Tibial nerve (tissue), 4 donors: Measurements from ENCODE around the gene BPIFB1. TPM values are rescaled to one million over a fixed set of nuclear protein-coding genes. Genes with fewer than 3 reads are reported as not detected.

Source experiments
- DNase-seq, 2 donors: peaks; one replicate each; pipeline ENCODE4 v3.0.0-alpha.2; 2019; ENCODE audit warnings: low spot score in 2 of 2
- H3K27ac ChIP-seq, 4 donors: fragments of 200-600 bp; sonication (generic) in 3 of 4; one replicate each; pipeline ENCODE4 v1.5.1; 2017 to 2019; ENCODE audit warnings: mild to moderate bottlenecking in 1 of 4
- H3K27me3 ChIP-seq, 2 donors: fragments of 200-600 bp; sonication (generic) in 1 of 2; one replicate each; pipeline versions ENCODE4 v1.5.1 to v1.6.0; 2017 to 2019
- H3K36me3 ChIP-seq, 3 donors: fragments of 200-600 bp; sonication (generic); one replicate each; pipeline ENCODE4 v1.5.1; 2018 to 2019
- H3K4me1 ChIP-seq, 4 donors: fragments of 200-600 bp; sonication (generic) in 3 of 4; one replicate each; pipeline ENCODE4 v1.5.1; 2017 to 2019
- H3K4me3 ChIP-seq, 4 donors: fragments of 200-600 bp; sonication (generic) in 3 of 4; one replicate each; pipeline ENCODE4 v1.5.1; 2017 to 2019; ENCODE audit warnings: mild to moderate bottlenecking in 1 of 4, moderate library complexity in 1 of 4
- H3K9me3 ChIP-seq, 4 donors: fragments of 200-600 bp; sonication (generic) in 3 of 4; one replicate each; pipeline ENCODE4 v1.5.1; 2017 to 2019
- EP300 ChIP-seq, 2 donors: sonication (generic); formaldehyde crosslinking; IDR thresholded peaks; one replicate each; pipeline ENCODE4 v1.6.1; 2017; ENCODE audit warnings: antibody characterized with exemption in 2 of 2, mild to moderate bottlenecking in 1 of 2
- POLR2A ChIP-seq, 2 donors: fragments of 450-650 bp; IDR thresholded peaks; one replicate each; pipeline ENCODE4 v1.6.1; 2017; ENCODE audit warnings: antibody characterized with exemption in 2 of 2, mild to moderate bottlenecking in 2 of 2, moderate library complexity in 2 of 2
- WGBS, 2 donors: methylation state at CpG; one replicate each; pipeline ENCODE4 v1.1.5; 2018; 5-methylcytosine and 5-hydroxymethylcytosine counted together
- total RNA-seq, 4 donors: library from RNA; depleted of rRNA; stranded (reverse); fragments of >200 nt; gene quantifications; one replicate each; pipeline ENCODE4 v1.1.0, GENCODE V29; 2016
- TF ChIP-seq, protein P1 (sequence below), 5 experiments: fragments of 200-600 bp in 3 of 5; fragments of 450-650 bp in 2 of 5; sonication (generic) in 3 of 5; IDR thresholded peaks; one replicate each; pipeline ENCODE4 v1.5.1; 2016 to 2019; ENCODE audit warnings: antibody characterized with exemption in 5 of 5, mild to moderate bottlenecking in 3 of 5, moderate library complexity in 2 of 5

The BPIFB1 gene
- total RNA-seq, 4 donors from 2014 or later: not detected

DNA sequence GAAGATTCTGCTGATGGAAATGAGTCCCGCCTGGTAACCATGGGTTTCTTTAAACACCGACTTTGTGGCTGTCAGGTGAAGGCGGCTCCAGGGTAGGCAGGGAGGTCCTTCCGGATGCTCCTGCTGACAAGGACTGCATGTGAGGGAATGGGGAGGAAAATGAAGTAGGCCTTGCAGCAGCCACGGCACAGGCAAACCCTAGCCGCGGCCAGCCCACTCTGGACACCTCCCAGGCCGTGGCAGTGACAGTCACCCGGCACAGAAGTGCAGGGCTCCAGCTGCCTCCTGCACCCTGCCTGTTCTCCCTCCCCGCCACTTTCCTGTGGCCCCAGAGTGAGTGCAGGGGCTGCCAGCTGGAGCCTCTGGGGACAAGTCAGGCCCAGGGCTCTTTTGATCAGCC, 21.0 kb downstream of the BPIFB1 start:
- 76 to 78% methylated on average over 10 of the region's 10 CpGs for WGBS, 2 donors
- H3K36me3 ChIP-seq: no peaks in the 10 kb centered on the region
- H3K27ac ChIP-seq: no peak overlapping the region
- DNase-seq: no peak
- no peak overlapping the region for H3K4me3 ChIP-seq
- H3K9me3 ChIP-seq: no peaks in the 10 kb centered on the region
- peaks cover 0 to 5% (median under 1%) of the 10 kb centered on the region in 4 donors for H3K4me1 ChIP-seq
- no peaks in the 10 kb centered on the region for H3K27me3 ChIP-seq
- TF ChIP-seq, protein P1, sequence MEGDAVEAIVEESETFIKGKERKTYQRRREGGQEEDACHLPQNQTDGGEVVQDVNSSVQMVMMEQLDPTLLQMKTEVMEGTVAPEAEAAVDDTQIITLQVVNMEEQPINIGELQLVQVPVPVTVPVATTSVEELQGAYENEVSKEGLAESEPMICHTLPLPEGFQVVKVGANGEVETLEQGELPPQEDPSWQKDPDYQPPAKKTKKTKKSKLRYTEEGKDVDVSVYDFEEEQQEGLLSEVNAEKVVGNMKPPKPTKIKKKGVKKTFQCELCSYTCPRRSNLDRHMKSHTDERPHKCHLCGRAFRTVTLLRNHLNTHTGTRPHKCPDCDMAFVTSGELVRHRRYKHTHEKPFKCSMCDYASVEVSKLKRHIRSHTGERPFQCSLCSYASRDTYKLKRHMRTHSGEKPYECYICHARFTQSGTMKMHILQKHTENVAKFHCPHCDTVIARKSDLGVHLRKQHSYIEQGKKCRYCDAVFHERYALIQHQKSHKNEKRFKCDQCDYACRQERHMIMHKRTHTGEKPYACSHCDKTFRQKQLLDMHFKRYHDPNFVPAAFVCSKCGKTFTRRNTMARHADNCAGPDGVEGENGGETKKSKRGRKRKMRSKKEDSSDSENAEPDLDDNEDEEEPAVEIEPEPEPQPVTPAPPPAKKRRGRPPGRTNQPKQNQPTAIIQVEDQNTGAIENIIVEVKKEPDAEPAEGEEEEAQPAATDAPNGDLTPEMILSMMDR (IDR thresholded peaks at IDR 0.05): no peak
- TF ChIP-seq POLR2A (IDR thresholded peaks at IDR 0.05): no peak
- TF ChIP-seq EP300 (IDR thresholded peaks at IDR 0.05): no peak

DNA sequence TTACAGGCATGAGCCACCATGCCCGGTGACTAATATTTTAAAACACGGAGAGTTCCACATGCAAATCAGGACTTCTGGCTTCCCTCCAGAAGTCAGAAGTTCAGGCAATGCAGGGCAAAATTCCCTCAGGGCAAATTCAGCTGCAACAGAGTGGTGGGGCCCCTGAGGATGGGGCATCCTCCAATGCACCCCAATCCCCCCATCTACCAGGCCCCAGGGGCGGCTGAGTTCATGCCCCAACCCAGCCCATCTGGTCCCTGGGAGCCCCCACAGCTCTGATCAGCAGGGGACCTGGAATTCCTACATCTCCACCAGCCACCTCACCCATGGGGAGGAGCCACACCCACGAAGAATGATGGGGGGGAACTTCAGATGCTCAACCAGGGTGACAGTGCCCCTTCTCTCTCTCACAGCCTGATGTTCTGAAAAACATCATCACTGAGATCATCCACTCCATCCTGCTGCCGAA, 22.6 kb downstream of the BPIFB1 start:
- WGBS, 2 donors: 43% methylated on average over 5 of the region's 5 CpGs
- Histone ChIP-seq H3K27me3 (no peaks in the 10 kb centered on the region), H3K9me3 (no peaks in the 10 kb centered on the region), H3K36me3 (no peaks in the 10 kb centered on the region), H3K4me1 (no peaks in the 10 kb centered on the region), H3K4me3 (no peak overlapping the region), H3K27ac (no peak overlapping the region)
- TF ChIP-seq POLR2A (IDR thresholded peaks at IDR 0.05): no peak
- TF ChIP-seq, protein P1 (IDR thresholded peaks at IDR 0.05): no peak
- no peak for TF ChIP-seq EP300 (IDR thresholded peaks at IDR 0.05)
- DNase-seq: no peak

DNA sequence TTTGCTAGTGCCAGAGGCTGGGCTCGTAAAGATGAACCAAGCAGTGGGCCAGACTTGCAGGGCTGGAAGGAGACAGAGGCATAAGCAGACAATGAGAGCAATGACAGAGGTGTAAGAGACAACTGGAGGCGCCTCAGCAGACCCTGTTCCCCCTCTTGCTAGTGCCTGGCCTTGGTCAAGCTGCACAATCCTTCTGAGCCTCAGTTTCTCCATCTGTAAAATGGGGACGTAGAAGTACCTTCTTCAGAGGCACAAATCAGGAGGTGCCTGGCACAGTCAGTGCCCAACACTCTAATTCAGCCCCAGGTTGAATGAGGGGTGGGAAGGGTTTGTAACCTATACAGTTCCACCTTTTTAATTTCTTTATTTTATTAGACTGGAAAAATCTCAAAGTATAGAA, 23.2 kb downstream of the BPIFB1 start:
- no peaks in the 10 kb centered on the region for H3K36me3 ChIP-seq
- no peaks in the 10 kb centered on the region for H3K27me3 ChIP-seq
- 76 to 80% methylated on average over 3 of the region's 3 CpGs for WGBS, 2 donors
- H3K27ac ChIP-seq: no peak overlapping the region
- DNase-seq: no peak
- H3K9me3 ChIP-seq: no peaks in the 10 kb centered on the region
- TF ChIP-seq, protein P1 (IDR thresholded peaks at IDR 0.05): no peak
- no peak for TF ChIP-seq POLR2A (IDR thresholded peaks at IDR 0.05)
- no peak for TF ChIP-seq EP300 (IDR thresholded peaks at IDR 0.05)
- H3K4me3 ChIP-seq: no peak overlapping the region
- H3K4me1 ChIP-seq: no peaks in the 10 kb centered on the region

DNA sequence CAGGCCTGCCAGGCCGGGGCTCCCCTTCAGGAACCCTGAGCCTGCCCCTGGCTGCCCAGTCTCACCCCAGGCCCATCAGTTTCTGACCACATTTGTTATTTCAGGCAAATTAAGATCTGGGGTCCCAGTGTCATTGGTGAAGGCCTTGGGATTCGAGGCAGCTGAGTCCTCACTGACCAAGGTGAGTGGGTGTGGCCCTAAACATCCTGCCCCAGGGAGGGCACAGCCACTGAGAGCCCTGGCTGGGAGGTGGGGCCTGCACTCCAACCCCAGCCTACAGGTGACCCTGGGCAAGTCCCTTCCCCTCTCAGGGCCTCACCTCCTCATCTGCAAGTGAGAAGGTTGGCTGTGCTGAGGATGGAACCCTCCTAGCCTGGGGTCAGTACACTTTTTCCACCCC, 23.8 kb downstream of the BPIFB1 start:
- WGBS, 2 donors: 42 to 45% methylated on average over 2 of the region's 2 CpGs
- Histone ChIP-seq H3K4me3 (no peak overlapping the region), H3K27ac (no peak overlapping the region), H3K9me3 (no peaks in the 10 kb centered on the region), H3K27me3 (no peaks in the 10 kb centered on the region), H3K4me1 (no peaks in the 10 kb centered on the region), H3K36me3 (no peaks in the 10 kb centered on the region)
- DNase-seq: no peak
- TF ChIP-seq EP300 (IDR thresholded peaks at IDR 0.05): no peak
- TF ChIP-seq, protein P1 (IDR thresholded peaks at IDR 0.05): no peak
- TF ChIP-seq POLR2A (IDR thresholded peaks at IDR 0.05): no peak

DNA sequence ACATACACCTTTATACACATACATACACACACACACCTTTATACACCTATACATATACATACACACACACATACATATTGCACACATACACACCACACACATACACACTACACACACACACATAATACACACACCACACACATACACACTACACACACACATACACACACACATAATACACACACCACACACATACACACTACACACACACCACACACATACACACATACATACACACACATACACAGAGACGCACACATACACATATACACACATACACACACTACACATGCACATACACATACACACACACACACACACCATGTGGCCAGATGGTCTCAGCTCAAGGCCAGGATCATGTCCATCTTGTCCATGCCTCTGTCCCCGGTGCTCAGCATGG, 25.7 kb downstream of the BPIFB1 start:
- TF ChIP-seq EP300 (IDR thresholded peaks at IDR 0.05): no peak
- no peak for TF ChIP-seq POLR2A (IDR thresholded peaks at IDR 0.05)
- TF ChIP-seq, protein P1 (IDR thresholded peaks at IDR 0.05): no peak
- Histone ChIP-seq H3K27me3 (no peaks in the 10 kb centered on the region), H3K4me3 (no peak overlapping the region), H3K27ac (no peak overlapping the region), H3K36me3 (no peaks in the 10 kb centered on the region), H3K4me1 (no peaks in the 10 kb centered on the region), H3K9me3 (no peaks in the 10 kb centered on the region)
- 81 to 97% methylated on average over 2 of the region's 2 CpGs for WGBS, 2 donors
- DNase-seq: no peak
